ENCODE measurements around the gene RABL2B.
"Not testable (repeated sequence)": the region's sequence is repeated elsewhere in the genome, so short reads cannot be mapped to it uniquely, and the experiment has no call there.

The RABL2B gene

GRCh38 chr22:50783033-50783879 is at the start of gene RABL2B:
RABL2B (minus strand) TSS chr22:50783636; CDS start chr22:50782294, 1,342 bp downstream.
- H3K36me3 ChIP-seq; intact Hi-C loops (cut with DNase I; ENCODE audit: low total_unique reads); H3K9me3 ChIP-seq; H3K27me3 ChIP-seq: not testable (repeated sequence)
- peak; percentile 79 to 92 for DNase-seq
- Histone ChIP-seq H3K27ac (peak within 1 kb of the TSS; percentile 52 to 61), H3K4me1 (peaks cover 0 to 12% (median 4%) of the 10 kb centered on the region in 4 donors), H3K4me3 (peak within 1 kb of the TSS; percentile 57 to 60)

- DNase-seq; H3K9me3 ChIP-seq; H3K27ac ChIP-seq; H3K27me3 ChIP-seq; H3K4me3 ChIP-seq; H3K36me3 ChIP-seq; intact Hi-C loops (cut with DNase I; ENCODE audit: low total_unique reads): not testable (repeated sequence)
- peaks cover 0 to 12% (median 4%) of the 10 kb centered on the region in 4 donors for H3K4me1 ChIP-seq
These were observed 3.5 kb upstream of the RABL2B start for GRCh38 chr22:50786936-50787335.

GRCh38 chr22:50785289-50785688 is 1.9 kb upstream of the RABL2B start:
- DNase-seq: not testable (repeated sequence)

GRCh38 chr22:50783880-50784276 is 442 bp upstream of the RABL2B start:
- DNase-seq; H3K27me3 ChIP-seq; H3K9me3 ChIP-seq; intact Hi-C loops (cut with DNase I; ENCODE audit: low total_unique reads); H3K36me3 ChIP-seq: not testable (repeated sequence)
- H3K4me1 ChIP-seq: peaks cover 0 to 12% (median 4%) of the 10 kb centered on the region in 4 donors
- H3K27ac ChIP-seq: peak overlapping the region; percentile 52 to 61
- peak overlapping the region; percentile 57 to 60 for H3K4me3 ChIP-seq

More at GRCh38 chr22:50785289-50785688, 1.9 kb upstream of the RABL2B start:
- H3K4me3 ChIP-seq; H3K36me3 ChIP-seq; H3K9me3 ChIP-seq; H3K27ac ChIP-seq; H3K27me3 ChIP-seq; intact Hi-C loops (cut with DNase I; ENCODE audit: low total_unique reads): not testable (repeated sequence)
- H3K4me1 ChIP-seq: peaks cover 0 to 12% (median 4%) of the 10 kb centered on the region in 4 donors

GRCh38 chr22:50782253-50782652 is 1.2 kb downstream of the RABL2B start:
- H3K9me3 ChIP-seq; H3K27ac ChIP-seq; H3K4me3 ChIP-seq; DNase-seq; H3K27me3 ChIP-seq; intact Hi-C loops (cut with DNase I; ENCODE audit: low total_unique reads): not testable (repeated sequence)
- Histone ChIP-seq H3K36me3 (peaks cover 0 to 16% (median 6%) of the 10 kb centered on the region in 3 donors), H3K4me1 (peaks cover 0 to 12% (median 4%) of the 10 kb centered on the region in 4 donors)

- H3K4me3 ChIP-seq; DNase-seq; H3K9me3 ChIP-seq; intact Hi-C loops (cut with DNase I; ENCODE audit: low total_unique reads); H3K27me3 ChIP-seq; H3K27ac ChIP-seq; H3K4me1 ChIP-seq: not testable (repeated sequence)
- peaks cover 0 to 32% (median 14%) of the 10 kb centered on the region in 3 donors for H3K36me3 ChIP-seq
These were observed 3.2 kb downstream of the RABL2B start for GRCh38 chr22:50780244-50780643.

- peaks cover 0 to 32% (median 14%) of the 10 kb centered on the region in 3 donors for H3K36me3 ChIP-seq
- H3K4me3 ChIP-seq; H3K27ac ChIP-seq; H3K4me1 ChIP-seq; H3K9me3 ChIP-seq; intact Hi-C loops (cut with DNase I; ENCODE audit: low total_unique reads); DNase-seq; H3K27me3 ChIP-seq: not testable (repeated sequence)
These were observed 5.8 kb downstream of the RABL2B start for GRCh38 chr22:50777631-50778030.

GRCh38 chr22:50775132-50775531 is 8.3 kb downstream of the RABL2B start:
- DNase-seq; H3K4me1 ChIP-seq; intact Hi-C loops (cut with DNase I; ENCODE audit: low total_unique reads); H3K27me3 ChIP-seq; H3K27ac ChIP-seq; H3K9me3 ChIP-seq; H3K4me3 ChIP-seq: not testable (repeated sequence)
- H3K36me3 ChIP-seq: peaks cover 0 to 28% (median 14%) of the 10 kb centered on the region in 3 donors

GRCh38 chr22:50764288-50764687 is 19.1 kb downstream of the RABL2B start:
- H3K9me3 ChIP-seq; H3K4me3 ChIP-seq; DNase-seq; H3K4me1 ChIP-seq; H3K27me3 ChIP-seq; intact Hi-C loops (cut with DNase I; ENCODE audit: low total_unique reads); H3K27ac ChIP-seq; H3K36me3 ChIP-seq: not testable (repeated sequence)

- intact Hi-C loops (cut with DNase I; ENCODE audit: low total_unique reads); DNase-seq; H3K27ac ChIP-seq; H3K27me3 ChIP-seq; H3K36me3 ChIP-seq; H3K9me3 ChIP-seq; H3K4me3 ChIP-seq; H3K4me1 ChIP-seq: not testable (repeated sequence)
These were observed 21.6 kb downstream of the RABL2B start for GRCh38 chr22:50761829-50762228.

GRCh38 chr22:50759597-50760341 is 23.7 kb downstream of the RABL2B start:
- DNase-seq; H3K4me3 ChIP-seq; H3K27me3 ChIP-seq; H3K4me1 ChIP-seq; H3K36me3 ChIP-seq; H3K9me3 ChIP-seq; intact Hi-C loops (cut with DNase I; ENCODE audit: low total_unique reads); H3K27ac ChIP-seq: not testable (repeated sequence)

- DNase-seq: peak in 1 of 2 donors; percentile 42
- H3K9me3 ChIP-seq; H3K4me1 ChIP-seq; H3K27ac ChIP-seq; H3K36me3 ChIP-seq; H3K27me3 ChIP-seq; intact Hi-C loops (cut with DNase I; ENCODE audit: low total_unique reads): not testable (repeated sequence)
- peak overlapping the region; percentile 34 to 44 for H3K4me3 ChIP-seq
These were observed 26.4 kb downstream of the RABL2B start for GRCh38 chr22:50756949-50757491.

- intact Hi-C loops (cut with DNase I; ENCODE audit: low total_unique reads); H3K27me3 ChIP-seq; H3K9me3 ChIP-seq; H3K4me1 ChIP-seq; H3K36me3 ChIP-seq; DNase-seq; H3K27ac ChIP-seq: not testable (repeated sequence)
- peak overlapping the region in 1 of 2 donors; percentile 44 for H3K4me3 ChIP-seq
These were observed 27.0 kb downstream of the RABL2B start for GRCh38 chr22:50756406-50756805.

GRCh38 chr22:50755251-50755650 is 28.2 kb downstream of the RABL2B start:
- H3K4me1 ChIP-seq; H3K4me3 ChIP-seq; H3K27me3 ChIP-seq; intact Hi-C loops (cut with DNase I; ENCODE audit: low total_unique reads); DNase-seq; H3K9me3 ChIP-seq; H3K36me3 ChIP-seq; H3K27ac ChIP-seq: not testable (repeated sequence)

Measured in tibial artery (tissue), 4 donors.